GM21515 (cell line): ENCODE data around the gene SLIT3.
"Not testable (repeated sequence)": the region's sequence is repeated elsewhere in the genome, so short reads cannot be mapped to it uniquely, and the experiment has no call there.

Experiments used
- ATAC-seq: cut with Tn5 transposase; IDR thresholded peaks from one replicate; pipeline ENCODE4 v1.9.1; 2021; ENCODE audit not compliant: unreplicated experiment

SLIT3 gene

GRCh38 chr5:169114466-169115065, 186.4 kb downstream of the SLIT3 start:
- ATAC-seq: no peak

- ATAC-seq: no peak
Observed at GRCh38 chr5:169112016-169112415, 188.9 kb downstream of the SLIT3 start.

- ATAC-seq: no peak
Observed at GRCh38 chr5:169106911-169107706, 193.8 kb downstream of the SLIT3 start.

- ATAC-seq: not testable (repeated sequence)
Observed at GRCh38 chr5:169105582-169105981, 195.4 kb downstream of the SLIT3 start.

GRCh38 chr5:169104937-169105494, 195.9 kb downstream of the SLIT3 start:
- no peak for ATAC-seq

- ATAC-seq: no peak
Observed at GRCh38 chr5:169103586-169104181, 197.3 kb downstream of the SLIT3 start.

GRCh38 chr5:169101966-169102365, 199.0 kb downstream of the SLIT3 start:
- no peak for ATAC-seq

- no peak for ATAC-seq
Observed at GRCh38 chr5:169100735-169101075, 200.2 kb downstream of the SLIT3 start.

GRCh38 chr5:169099801-169100734, 200.9 kb downstream of the SLIT3 start:
- ATAC-seq: no peak

GRCh38 chr5:169098331-169099121, 202.4 kb downstream of the SLIT3 start:
- ATAC-seq: no peak

- no peak for ATAC-seq
Observed at GRCh38 chr5:169097374-169098326, 203.3 kb downstream of the SLIT3 start.

- no peak for ATAC-seq
Observed at GRCh38 chr5:169095976-169096375, 205.0 kb downstream of the SLIT3 start.

- ATAC-seq: no peak
Observed at GRCh38 chr5:169095410-169095960, 205.5 kb downstream of the SLIT3 start.

GRCh38 chr5:169094586-169095409, 206.1 kb downstream of the SLIT3 start:
- no peak for ATAC-seq

- ATAC-seq: no peak
Observed at GRCh38 chr5:169091396-169091980, 209.5 kb downstream of the SLIT3 start.

- no peak for ATAC-seq
Observed at GRCh38 chr5:169089343-169089742, 211.6 kb downstream of the SLIT3 start.

- no peak for ATAC-seq
Observed at GRCh38 chr5:169088028-169088725, 212.8 kb downstream of the SLIT3 start.
